Activated naive CD4-positive, alpha-beta T cell treated with Interleukin-2 at 50 U/mL for 16 hours (primary cell): ENCODE data around the gene ZNF782.
"Not testable (repeated sequence)": the region's sequence is repeated elsewhere in the genome, so short reads cannot be mapped to it uniquely, and the experiment has no call there.

Experiments used
- DNase-seq: peaks from one replicate; pipeline ENCODE4 v3.0.0-alpha.2; 2020

ZNF782 gene

DNA sequence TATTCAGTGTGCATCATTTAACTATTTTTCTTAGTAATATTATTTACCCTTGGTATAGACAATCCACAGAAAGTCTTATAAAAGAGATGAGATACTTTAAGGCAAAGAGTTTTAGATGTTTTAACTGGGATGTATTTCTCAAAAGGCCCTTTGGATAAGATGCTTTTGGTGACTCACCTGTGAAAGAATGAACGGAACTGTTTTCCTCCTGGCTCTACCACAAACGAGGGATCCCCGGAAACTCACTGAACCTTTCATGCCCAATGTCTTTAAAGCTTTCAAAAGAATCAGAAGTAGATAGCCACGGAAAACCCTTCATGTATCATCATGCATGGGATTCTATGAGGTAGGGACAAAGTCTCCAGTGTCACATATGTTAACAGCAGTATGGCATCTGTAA, 1.6 kb downstream of the ZNF782 start:
- DNase-seq: no peak

DNA sequence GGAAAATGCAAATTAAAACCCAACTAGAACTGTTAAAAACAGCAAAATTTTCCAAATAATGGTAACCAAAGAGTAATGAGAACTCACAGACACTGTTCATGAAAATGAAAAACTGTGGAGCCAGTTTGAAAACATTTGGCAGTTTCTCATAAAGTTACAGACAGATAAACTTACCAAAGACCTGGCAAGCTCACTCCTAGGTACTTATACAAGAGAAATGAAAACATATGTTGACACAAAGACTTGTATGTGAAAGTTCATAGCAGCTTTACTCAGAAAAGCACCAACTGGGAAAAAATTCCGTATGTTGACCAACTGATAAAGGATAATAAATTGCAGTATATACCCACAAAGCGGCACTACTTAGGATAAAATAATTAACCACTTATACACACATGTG, 10.3 kb downstream of the ZNF782 start:
- no peak for DNase-seq

GRCh38 chr9:96818533-96818932, 35.8 kb downstream of the ZNF782 start:
- DNase-seq: no peak

GRCh38 chr9:96817973-96818372, 36.3 kb downstream of the ZNF782 start:
- no peak for DNase-seq

DNA sequence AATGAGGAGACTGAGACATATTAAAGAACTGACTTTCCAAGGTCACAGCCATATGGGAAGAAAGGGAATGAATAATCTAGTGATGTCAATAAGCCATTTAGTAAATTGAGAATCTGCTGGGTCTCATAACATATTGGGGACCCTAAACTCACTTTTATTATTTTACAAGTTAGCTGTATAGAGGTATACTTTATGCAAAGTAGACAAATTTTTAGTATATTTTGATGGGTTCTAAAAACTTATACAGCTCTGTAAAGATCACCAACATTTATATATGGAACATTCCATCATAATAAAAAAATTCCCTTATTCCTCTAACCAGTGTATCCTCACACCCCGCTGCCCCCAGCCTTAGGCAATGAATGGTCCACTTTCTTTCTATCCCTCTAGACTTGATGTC, 40.7 kb downstream of the ZNF782 start:
- no peak for DNase-seq

- DNase-seq: not testable (repeated sequence)
These were observed 55.4 kb downstream of the ZNF782 start for GRCh38 chr9:96798959-96799358.

- no peak for DNase-seq
These were observed 70.3 kb downstream of the ZNF782 start for GRCh38 chr9:96784021-96784420.

DNA sequence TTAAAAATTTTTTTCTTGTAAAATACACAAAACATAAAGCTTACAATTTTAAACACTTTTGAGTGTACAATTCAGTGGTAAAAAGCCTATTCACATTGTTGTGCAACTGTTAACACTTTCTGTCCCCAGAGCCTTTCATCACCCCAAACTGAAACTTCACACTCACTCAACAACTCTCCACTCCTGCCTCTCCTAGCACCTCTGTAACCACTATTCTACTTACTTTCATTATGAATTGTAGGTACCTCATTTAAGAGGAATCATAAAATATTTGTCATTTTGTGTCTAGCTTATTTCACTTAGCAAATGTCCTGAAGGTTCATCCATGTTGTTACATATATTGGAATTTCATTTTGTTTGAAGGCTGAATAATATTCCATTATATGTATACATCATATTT, 72.1 kb downstream of the ZNF782 start:
- DNase-seq: no peak

- DNase-seq: no peak
These were observed 72.8 kb downstream of the ZNF782 start for GRCh38 chr9:96781552-96781951.

DNA sequence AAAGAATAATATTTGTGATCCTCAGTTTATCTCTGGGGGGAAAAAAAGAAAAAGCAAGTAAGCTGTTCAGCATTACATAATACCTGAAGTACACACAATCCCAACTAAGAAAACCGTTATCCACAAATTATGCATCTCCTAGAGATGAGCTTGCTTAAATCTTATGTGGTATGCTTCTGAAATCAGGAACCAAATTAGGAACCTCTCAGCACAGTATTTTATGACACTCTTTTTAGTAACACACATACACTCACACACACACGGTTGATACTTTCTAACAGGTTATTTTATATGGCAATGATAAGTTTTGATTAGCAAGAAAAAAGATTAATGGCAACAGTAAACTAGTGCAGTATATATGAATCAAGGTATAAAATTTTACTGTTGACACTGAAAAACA, 75.2 kb downstream of the ZNF782 start:
- DNase-seq: no peak

DNA sequence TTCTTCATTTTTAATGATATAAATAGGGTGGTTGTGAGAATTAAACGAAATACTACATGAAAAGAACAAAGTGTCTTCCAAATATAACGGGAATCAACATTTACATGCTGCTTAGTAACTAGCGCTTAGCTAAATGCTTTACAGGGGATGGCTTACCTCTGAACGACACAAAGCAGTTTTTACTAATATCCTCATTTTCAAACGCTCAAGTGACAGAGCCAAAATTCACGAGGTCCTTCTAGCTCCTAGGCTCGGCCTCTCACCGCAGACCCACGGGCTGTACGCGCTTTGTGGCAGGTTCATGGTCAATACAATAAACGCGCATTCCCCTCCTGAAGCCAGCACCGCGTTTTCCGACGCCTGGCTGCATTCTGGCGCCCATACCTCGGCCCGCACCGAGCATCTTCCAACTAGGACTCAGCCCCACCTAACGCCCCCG, 76.9 kb downstream of the ZNF782 start:
- DNase-seq: no peak

DNA sequence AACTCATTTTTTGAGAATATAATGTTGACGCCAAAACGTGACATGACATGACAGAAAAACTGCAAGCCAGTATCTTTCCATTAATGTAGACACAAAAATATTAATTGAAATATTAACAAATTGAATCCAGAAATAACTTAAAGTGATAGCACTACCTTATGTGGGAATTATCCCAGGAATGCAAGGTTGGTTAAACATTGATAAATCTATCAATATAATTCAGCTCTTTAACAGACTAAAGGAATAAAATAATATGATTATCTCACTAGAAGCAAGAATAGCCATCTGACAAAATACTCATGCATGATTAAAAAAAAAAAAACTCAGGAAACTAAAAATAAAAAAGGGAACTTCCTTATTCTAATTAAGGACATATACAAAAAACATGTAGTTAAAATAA, 83.2 kb downstream of the ZNF782 start:
- no peak for DNase-seq

DNA sequence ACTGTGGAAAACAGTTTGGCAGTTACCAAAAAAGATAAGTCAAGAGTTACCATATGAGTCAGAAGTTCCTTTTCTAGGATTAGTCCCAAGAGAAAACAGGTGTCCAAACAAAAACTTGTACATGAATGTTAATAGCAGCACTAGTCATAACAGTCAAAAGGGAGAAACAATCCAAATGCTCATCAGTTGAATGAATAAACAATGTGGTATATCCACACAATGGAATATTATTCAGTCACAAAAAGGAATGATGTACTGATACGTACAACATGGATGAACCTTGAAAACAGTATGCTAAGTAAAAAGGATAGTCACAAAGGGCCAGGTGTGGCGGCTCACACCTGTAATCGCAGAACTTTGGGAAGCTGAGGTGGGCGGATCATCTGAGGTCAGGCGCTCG, 84.3 kb downstream of the ZNF782 start:
- no peak for DNase-seq
